H1 (cell line): Measurements from ENCODE around the gene DIPK2A. TPM values are rescaled to one million over a fixed set of nuclear protein-coding genes. Genes with fewer than 3 reads are reported as not detected.

Source experiments
- CTCF ChIA-PET: fragments of 300-600 bp; sonication (Branson Sonifier 250); formaldehyde crosslinking; loops from one replicate; lab custom pipeline; 2021; ENCODE audit not compliant: partially characterized antibody; lab: Charles Lee
- POLR2A ChIA-PET: fragments of 300-600 bp; sonication (Branson Sonifier 250); formaldehyde crosslinking; loops from one replicate; lab custom pipeline; 2021; ENCODE audit warnings: inconsistent platforms; ENCODE audit not compliant: partially characterized antibody; lab: Charles Lee
- DNase-seq, 2 experiments: peaks; one replicate each; pipeline versions ENCODE4 v3.0.0 to v3.0.0-alpha.2; 2010 to 2022; ENCODE audit warnings: low spot score in 2 of 2, low read depth in 1 of 2, mixed read lengths in 1 of 2
- FAIRE-seq: peaks from 2 replicates; lab custom pipeline; 2011; peaks lifted over from hg19 to GRCh38; lab: Jason Lieb, UNC
- H2AFZ ChIP-seq: 2 replicates; pipeline ENCODE4 v1.8.1; 2012; ENCODE audit warnings: low read length, inconsistent platforms
- H2AK5ac ChIP-seq: 2 replicates; pipeline ENCODE4 v1.6.1; 2013; ENCODE audit warnings: low read depth, low read length
- H2BK120ac ChIP-seq: replicated peaks from 2 replicates; pipeline ENCODE3; 2013; ENCODE audit warnings: low read depth, low read length, inconsistent platforms
- H2BK12ac ChIP-seq: 2 replicates; pipeline ENCODE4 v1.6.1; 2013; ENCODE audit warnings: low read depth, low read length
- H2BK15ac ChIP-seq: 2 replicates; pipeline ENCODE4 v1.6.1; 2013; ENCODE audit warnings: low read length
- H2BK20ac ChIP-seq: 2 replicates; pipeline ENCODE4 v1.6.1; 2013; ENCODE audit warnings: low read length
- H2BK5ac ChIP-seq: 2 replicates; pipeline ENCODE4 v1.6.1; 2013; ENCODE audit warnings: low read depth, low read length
- H3K14ac ChIP-seq: 2 replicates; pipeline ENCODE4 v1.6.1; 2013; ENCODE audit warnings: inconsistent platforms; ENCODE audit not compliant: insufficient read length
- H3K18ac ChIP-seq: 2 replicates; pipeline ENCODE4 v1.6.1; 2013; ENCODE audit warnings: low read length; ENCODE audit errors: extremely low read depth
- H3K23ac ChIP-seq: 2 replicates; pipeline ENCODE4 v1.6.1; 2013; ENCODE audit warnings: inconsistent platforms; ENCODE audit not compliant: insufficient read length
- H3K23me2 ChIP-seq: 2 replicates; pipeline ENCODE4 v1.6.1; 2013; ENCODE audit warnings: low read depth, low read length
- H3K27ac ChIP-seq: 2 replicates; pipeline ENCODE4 v1.6.1; 2011; ENCODE audit warnings: low read depth, low read length, inconsistent platforms
- H3K27me3 ChIP-seq, 4 experiments: replicated peaks in 1 of 4; 1 replicate in 1 of 4; 2 replicates in 3 of 4; pipeline versions ENCODE4 v1.6.1 to v1.8.1; 2011 to 2013; ENCODE audit warnings: low read length in 3 of 4, mild to moderate bottlenecking in 3 of 4, inconsistent platforms in 2 of 4, mixed read lengths in 2 of 4, moderate library complexity in 1 of 4; ENCODE audit not compliant: control insufficient read depth in 3 of 4, insufficient read depth in 3 of 4; ENCODE audit errors: extremely low read depth in 1 of 4
- H3K36me3 ChIP-seq, 4 experiments: 2 replicates each; pipeline versions ENCODE4 v1.6.1 to v1.8.1; 2011 to 2013; ENCODE audit warnings: mild to moderate bottlenecking in 4 of 4, low read length in 3 of 4, moderate library complexity in 2 of 4, control low read depth in 1 of 4, inconsistent platforms in 1 of 4; ENCODE audit not compliant: insufficient read depth in 4 of 4, control insufficient read depth in 2 of 4
- H3K4ac ChIP-seq: replicated peaks from 2 replicates; pipeline ENCODE3; 2013; ENCODE audit warnings: low read length, low read depth, mixed read lengths, inconsistent platforms; ENCODE audit not compliant: insufficient read length
- H3K4me1 ChIP-seq, 4 experiments: replicated peaks in 1 of 4; 1 replicate in 1 of 4; 2 replicates in 3 of 4; pipeline versions ENCODE4 v1.6.1 to v1.8.1; 2011 to 2013; ENCODE audit warnings: low read length in 3 of 4, inconsistent platforms in 2 of 4, mixed read lengths in 1 of 4; ENCODE audit not compliant: insufficient read depth in 4 of 4, control insufficient read depth in 3 of 4
- H3K4me2 ChIP-seq, 2 experiments: 2 replicates each; pipeline versions ENCODE4 v1.6.1 to v1.8.1; 2011 to 2013; ENCODE audit warnings: low read depth in 2 of 2, low read length in 2 of 2, control low read depth in 1 of 2, inconsistent platforms in 1 of 2, mild to moderate bottlenecking in 1 of 2; ENCODE audit not compliant: insufficient read depth in 1 of 2
- H3K4me3 ChIP-seq, 4 experiments: fragments of 200-600, 300-600 bp in 1 of 4; sonication (generic), shearing (Covaris generic), sonication (Bioruptor Twin) in 1 of 4; 2 replicates each; pipeline versions ENCODE4 v1.5.1 to v1.8.1; 2011 to 2016; ENCODE audit warnings: low read length in 4 of 4, low read depth in 3 of 4, control low read depth in 2 of 4, inconsistent platforms in 2 of 4, mild to moderate bottlenecking in 2 of 4, mixed read lengths in 1 of 4, moderate library complexity in 1 of 4; ENCODE audit not compliant: insufficient read depth in 2 of 4; ENCODE audit errors: extremely low read depth in 1 of 4
- H3K56ac ChIP-seq: replicated peaks from 2 replicates; pipeline ENCODE3; 2013; ENCODE audit warnings: low read depth, mild to moderate bottlenecking, mixed read lengths, low read length, inconsistent platforms; ENCODE audit not compliant: insufficient read length
- H3K79me1 ChIP-seq: 2 replicates; pipeline ENCODE4 v1.6.1; 2013; ENCODE audit warnings: low read depth, low read length, control low read depth
- H3K79me2 ChIP-seq, 2 experiments: 2 replicates each; pipeline versions ENCODE4 v1.6.1 to v1.8.1; 2012 to 2013; ENCODE audit warnings: low read length in 2 of 2, mild to moderate bottlenecking in 2 of 2, inconsistent platforms in 1 of 2; ENCODE audit not compliant: insufficient read depth in 2 of 2, control insufficient read depth in 1 of 2
- H3K9ac ChIP-seq, 4 experiments: replicated peaks in 1 of 4; 1 replicate in 1 of 4; 2 replicates in 3 of 4; pipeline versions ENCODE4 v1.6.1 to v1.8.1; 2011 to 2013; ENCODE audit warnings: low read depth in 3 of 4, low read length in 3 of 4, control low read depth in 2 of 4, mild to moderate bottlenecking in 2 of 4, moderate library complexity in 2 of 4, inconsistent platforms in 1 of 4; ENCODE audit errors: extremely low read depth in 1 of 4
- H3K9me3 ChIP-seq, 2 experiments: 2 replicates each; pipeline versions ENCODE4 v1.6.1 to v1.8.1; 2012 to 2013; ENCODE audit warnings: mild to moderate bottlenecking in 2 of 2, moderate library complexity in 2 of 2, control low read depth in 1 of 2, inconsistent platforms in 1 of 2, low read depth in 1 of 2, low read length in 1 of 2, mixed read lengths in 1 of 2; ENCODE audit not compliant: insufficient read depth in 2 of 2
- H4K20me1 ChIP-seq, 2 experiments: replicated peaks in 1 of 2; 2 replicates each; pipeline versions ENCODE3 to v1.8.1; 2011 to 2013; ENCODE audit warnings: inconsistent platforms in 2 of 2, low read length in 2 of 2, mild to moderate bottlenecking in 1 of 2; ENCODE audit not compliant: insufficient read depth in 2 of 2, control insufficient read depth in 1 of 2
- H4K5ac ChIP-seq: 2 replicates; pipeline ENCODE4 v1.6.1; 2013; ENCODE audit warnings: low read length, low read depth, mixed read lengths, inconsistent platforms; ENCODE audit not compliant: insufficient read length
- H4K8ac ChIP-seq: 2 replicates; pipeline ENCODE4 v1.8.0; 2013; ENCODE audit warnings: mild to moderate bottlenecking, moderate library complexity, low read length, inconsistent platforms; ENCODE audit not compliant: insufficient read depth; ENCODE audit errors: extremely low read depth
- H4K91ac ChIP-seq: replicated peaks from 2 replicates; pipeline ENCODE3; 2013; ENCODE audit warnings: low read length, mixed read lengths, inconsistent platforms; ENCODE audit not compliant: insufficient read length
- CBX8 ChIP-seq: fragments of 300-800, 300-1000 bp; sonication (generic); IDR thresholded peaks from 2 replicates; pipeline ENCODE4 v1.7.1; 2016; ENCODE audit warnings: low read depth, low read length, borderline replicate concordance
- CREB1 ChIP-seq: IDR thresholded peaks from 2 replicates; pipeline ENCODE4 v1.6.1; 2012; ENCODE audit warnings: inconsistent platforms
- EZH2 ChIP-seq: fragments of 200-600 bp; sonication (generic); IDR thresholded peaks from 2 replicates; pipeline ENCODE4 v1.7.1; 2012; ENCODE audit warnings: low read depth, mild to moderate bottlenecking, moderate library complexity, low read length, inconsistent platforms; ENCODE audit not compliant: severe bottlenecking
- MAFK ChIP-seq: IDR thresholded peaks from 2 replicates; pipeline ENCODE4 v1.6.1; 2012; ENCODE audit warnings: low read depth, mild to moderate bottlenecking, improper control_type of control experiment, low read length
- SP1 ChIP-seq: IDR thresholded peaks from 2 replicates; pipeline ENCODE4 v1.6.1; 2011; ENCODE audit warnings: low read depth, low read length
- SP2 ChIP-seq: IDR thresholded peaks from 2 replicates; pipeline ENCODE4 v1.6.1; 2012; ENCODE audit warnings: mild to moderate bottlenecking, low read length, inconsistent platforms
- SRF ChIP-seq: IDR thresholded peaks from 2 replicates; pipeline ENCODE4 v1.6.1; 2011; ENCODE audit warnings: mild to moderate bottlenecking, low read depth, low read length, moderate library complexity
- SUZ12 ChIP-seq: fragments of 200-600 bp; sonication (generic); IDR thresholded peaks from 2 replicates; pipeline ENCODE4 v1.6.1; 2012; ENCODE audit warnings: mild to moderate bottlenecking, inconsistent platforms, low read length, moderate library complexity, mixed read lengths
- polyA plus RNA-seq, 7 experiments: library from polyadenylated mRNA; depleted of rRNA in 3 of 7; stranded (reverse) in 5 of 7; unstranded in 2 of 7; fragments of >200 nt in 5 of 7; fragments of 200-250 nt in 2 of 7; gene quantifications; 1 replicate in 5 of 7; 2 replicates in 1 of 7; 4 replicates in 1 of 7; pipeline versions ENCODE4 v1.2.1 to v1.2.3, GENCODE V29; 2011 to 2013; ENCODE audit warnings: missing spikeins in 2 of 7, mixed read lengths in 2 of 7
- total RNA-seq: library from RNA; stranded (reverse); fragmentation: NEBNext Ultra II Directional; extraction: Animal tissue kit (Norgen Biotek cat#: 25700); gene quantifications from 2 replicates; pipeline ENCODE4 v1.2.1, GENCODE V29; 2021

Gene DIPK2A
- total and polyA plus RNA-seq, 2 of the 8 experiments (the other 6 are each of a cell fraction or from before 2014, with no cell fraction given) = 18.4 to 28.7 TPM

GRCh38 chr3:143955113-143955512 is 16.5 kb upstream of the DIPK2A start:
- no peak overlapping the region for H3K56ac ChIP-seq
- no peak overlapping the region for H4K8ac ChIP-seq
- no peak overlapping the region for H2BK12ac ChIP-seq
- H4K20me1 ChIP-seq = no peaks in the 10 kb centered on the region
- FAIRE-seq (no peak), DNase-seq (no peak)
- no peak overlapping the region for H2BK15ac ChIP-seq
- no peak overlapping the region for H2BK120ac ChIP-seq
- no peak overlapping the region for H3K27ac ChIP-seq
- no peaks in the 10 kb centered on the region for H3K36me3 ChIP-seq
- H3K79me1 ChIP-seq = no peaks in the 10 kb centered on the region
- no peak overlapping the region for H2BK20ac ChIP-seq
- no peaks in the 10 kb centered on the region for H3K9me3 ChIP-seq
- no peak overlapping the region for H2AFZ ChIP-seq
- no peak overlapping the region for H4K5ac ChIP-seq
- H3K27me3 ChIP-seq = no peaks in the 10 kb centered on the region
- no peak for TF ChIP-seq SP1
- no peak for TF ChIP-seq MAFK
- TF ChIP-seq EZH2 = no peak
- TF ChIP-seq CBX8 = no peak
- no peak for TF ChIP-seq SP2
- no peak for TF ChIP-seq CREB1
- TF ChIP-seq SUZ12 = no peak
- no peak for TF ChIP-seq SRF
- no peak overlapping the region for H4K91ac ChIP-seq
- POLR2A ChIA-PET = no interaction called here
- CTCF ChIA-PET = interaction anchor here (0.6 kb wide), 1 partner anchor 495 kb away, joined by 3 read pairs; no protein-coding TSS in a partner anchor
- no peaks in the 10 kb centered on the region for H3K23me2 ChIP-seq
- H3K18ac ChIP-seq = no peak overlapping the region
- H3K4me3 ChIP-seq = no peak overlapping the region
- H3K9ac ChIP-seq = no peak overlapping the region
- H3K23ac ChIP-seq = no peak overlapping the region
- no peaks in the 10 kb centered on the region for H3K4me1 ChIP-seq
- no peak overlapping the region for H3K4me2 ChIP-seq
- no peak overlapping the region for H2AK5ac ChIP-seq
- H3K14ac ChIP-seq = no peak overlapping the region
- H2BK5ac ChIP-seq = no peak overlapping the region
- no peaks in the 10 kb centered on the region for H3K79me2 ChIP-seq
- H3K4ac ChIP-seq = no peak overlapping the region
